GM18511 (cell line): ENCODE data around the gene ZNF366.
A peak's percentile ranks its signal among the peaks of the same experiment; 100 is the strongest.

Experiments
- ATAC-seq: cut with Tn5 transposase; IDR thresholded peaks from one replicate; pipeline ENCODE4 v1.9.1; 2021; ENCODE audit warnings: mild to moderate bottlenecking, moderate library complexity; ENCODE audit not compliant: unreplicated experiment

ZNF366 gene

DNA sequence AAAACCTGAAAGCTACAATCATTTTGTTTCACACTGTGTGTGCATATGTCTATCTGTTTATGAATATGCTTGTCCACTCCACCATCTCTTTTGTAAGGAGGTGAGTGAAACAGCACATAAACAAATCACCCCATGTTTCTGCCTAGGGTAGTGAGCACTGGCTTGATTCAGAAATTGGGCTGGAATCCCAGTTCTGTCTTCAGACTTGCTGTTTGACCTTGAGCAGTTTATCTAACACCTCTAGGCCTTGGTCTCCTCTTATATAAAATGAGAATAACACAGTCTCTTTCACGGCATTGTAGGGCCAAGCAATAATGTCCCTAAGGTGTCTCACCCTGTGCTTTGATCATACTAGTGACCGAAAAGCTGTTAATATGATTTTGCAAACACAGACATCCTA lies 61.2 kb downstream of the ZNF366 start:
- no peak for ATAC-seq

DNA sequence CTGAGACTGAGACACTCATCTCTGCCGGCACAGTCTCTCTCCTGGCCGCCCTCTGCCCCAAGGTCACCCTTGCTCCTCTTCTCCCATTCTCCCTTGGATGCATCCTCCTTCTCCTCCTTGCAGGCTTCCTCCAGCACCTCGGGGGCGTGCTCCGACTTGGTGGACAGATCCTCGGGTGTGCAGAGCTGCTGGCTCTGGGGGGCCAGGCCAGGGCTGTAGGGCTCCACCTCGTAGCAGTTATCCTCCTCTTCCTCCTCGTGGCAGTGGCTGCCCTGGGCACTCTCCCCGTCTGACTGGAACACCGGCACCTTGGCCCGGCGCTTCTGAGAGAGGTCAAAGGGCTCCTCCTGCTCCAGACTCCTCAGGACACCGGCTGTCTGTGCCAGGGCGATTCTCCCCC lies 63.3 kb downstream of the ZNF366 start:
- ATAC-seq = no peak

DNA sequence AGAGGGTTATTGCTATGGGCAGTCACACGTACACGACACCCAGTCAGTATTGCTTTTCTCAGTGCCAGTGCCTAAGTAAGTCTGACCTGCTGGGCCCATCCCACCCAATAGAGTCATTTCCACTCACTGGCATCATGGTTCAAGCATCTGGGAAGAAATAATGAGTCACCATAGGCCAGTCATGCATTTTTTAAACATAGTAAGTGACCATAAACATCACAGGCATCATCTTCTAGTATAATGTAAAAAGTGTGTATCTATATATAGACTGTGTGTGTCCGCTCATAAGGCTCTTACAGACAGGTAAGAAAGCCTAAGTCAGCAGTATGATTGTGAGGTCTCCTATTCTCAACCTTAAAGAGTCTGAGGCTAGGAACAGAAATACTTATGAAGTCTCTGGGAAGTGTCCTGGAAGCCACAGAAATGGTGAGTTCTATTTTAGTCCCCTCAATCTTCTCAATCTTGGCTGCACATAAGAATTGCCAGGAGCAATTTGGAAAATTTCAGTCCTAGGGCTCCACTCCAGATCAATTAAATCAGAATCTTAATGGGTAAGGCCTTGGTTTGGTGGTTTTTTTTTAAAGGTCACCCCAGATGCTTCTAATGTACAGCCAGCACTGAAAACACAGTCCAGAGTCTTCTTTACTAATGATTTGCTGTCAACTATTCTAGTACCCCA lies 65.2 kb downstream of the ZNF366 start:
- no peak for ATAC-seq

DNA sequence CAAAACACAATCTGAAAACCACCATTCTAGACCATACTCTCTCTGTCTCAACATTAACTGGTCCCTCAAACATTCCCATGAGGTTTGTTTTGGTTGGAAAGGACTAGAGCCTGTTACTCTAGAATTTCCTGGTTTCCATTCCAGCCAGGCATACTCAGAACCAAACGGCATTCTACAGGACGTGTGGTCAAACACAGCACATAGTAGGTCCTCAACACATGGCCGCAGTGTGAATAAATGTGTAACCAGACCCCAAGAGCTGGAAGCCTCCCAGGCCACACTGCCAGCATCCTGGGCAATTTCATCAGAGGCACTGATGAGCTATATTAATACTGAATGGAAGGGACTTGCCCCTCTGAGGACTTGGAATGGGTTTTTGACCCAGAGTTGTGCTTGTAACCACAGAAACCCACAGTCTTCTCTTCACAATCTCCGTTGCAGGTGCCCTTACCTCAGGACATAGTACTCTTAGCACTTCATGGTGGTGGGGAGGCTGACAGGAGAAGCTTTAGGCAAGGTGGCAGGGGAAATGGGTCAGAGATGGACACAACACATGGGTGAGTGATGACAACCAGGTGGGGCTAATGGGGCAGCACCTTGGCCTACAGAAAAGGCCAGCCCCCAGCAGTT lies 66.0 kb downstream of the ZNF366 start:
- ATAC-seq = no peak

DNA sequence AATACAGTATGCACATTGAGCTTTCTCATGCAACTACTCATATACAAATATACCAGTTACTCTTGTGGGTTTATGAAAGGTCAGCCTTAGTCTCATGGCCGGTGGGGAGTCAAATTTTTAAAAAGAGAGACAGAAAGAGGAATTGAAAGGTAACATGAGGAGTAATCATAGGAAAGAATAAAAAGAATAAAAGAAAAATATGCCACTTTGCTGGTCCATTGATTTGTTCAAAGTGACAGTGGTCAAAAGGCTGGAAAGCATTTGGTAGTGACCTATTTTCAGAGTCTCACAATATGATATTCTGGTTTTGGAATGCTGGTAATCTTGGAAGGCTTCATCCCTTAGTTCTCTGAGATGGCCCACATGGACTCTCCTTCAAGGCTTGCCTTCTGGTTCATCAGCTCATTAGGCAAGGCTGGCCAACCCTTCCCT lies 67.0 kb downstream of the ZNF366 start:
- ATAC-seq = peak; percentile 71

DNA sequence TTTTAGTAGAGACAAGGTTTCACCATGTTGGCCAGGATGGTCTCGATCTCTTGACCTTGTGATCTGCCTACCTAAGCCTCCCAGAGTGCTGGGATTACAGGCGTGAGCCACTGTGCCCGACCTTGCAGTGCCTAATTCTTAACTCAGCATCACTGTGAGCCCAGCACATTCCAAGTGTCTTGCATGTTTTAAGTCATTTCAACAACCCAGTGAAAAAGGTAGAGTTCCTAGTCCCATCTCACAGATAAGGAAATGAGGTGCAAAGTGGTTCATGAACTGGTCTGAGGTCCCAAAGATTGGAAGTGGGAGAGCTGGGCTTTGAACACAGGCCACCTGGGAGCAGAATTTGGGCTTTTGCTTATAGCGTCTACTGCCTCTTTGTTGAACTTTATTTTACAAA lies 68.0 kb downstream of the ZNF366 start:
- no peak for ATAC-seq

DNA sequence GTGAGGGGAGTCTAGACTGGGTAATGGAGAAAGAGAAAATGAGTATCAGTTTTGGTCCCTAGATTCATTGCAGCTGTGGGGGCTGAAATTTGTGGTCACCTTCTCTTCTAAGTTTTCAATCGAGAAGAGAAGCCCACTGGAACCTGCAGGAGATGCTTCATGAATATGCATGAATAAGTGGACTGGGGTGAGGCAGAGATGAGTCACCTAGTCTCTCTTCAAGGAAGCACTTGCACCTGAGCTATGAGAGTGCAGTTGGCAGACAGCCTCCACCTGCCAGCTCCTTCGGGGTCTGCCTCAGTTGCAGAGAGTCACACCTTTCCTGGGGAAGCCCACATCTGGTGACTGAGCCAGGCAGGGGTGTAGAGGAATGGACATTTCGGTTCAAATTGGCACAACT lies 69.1 kb downstream of the ZNF366 start:
- no peak for ATAC-seq

DNA sequence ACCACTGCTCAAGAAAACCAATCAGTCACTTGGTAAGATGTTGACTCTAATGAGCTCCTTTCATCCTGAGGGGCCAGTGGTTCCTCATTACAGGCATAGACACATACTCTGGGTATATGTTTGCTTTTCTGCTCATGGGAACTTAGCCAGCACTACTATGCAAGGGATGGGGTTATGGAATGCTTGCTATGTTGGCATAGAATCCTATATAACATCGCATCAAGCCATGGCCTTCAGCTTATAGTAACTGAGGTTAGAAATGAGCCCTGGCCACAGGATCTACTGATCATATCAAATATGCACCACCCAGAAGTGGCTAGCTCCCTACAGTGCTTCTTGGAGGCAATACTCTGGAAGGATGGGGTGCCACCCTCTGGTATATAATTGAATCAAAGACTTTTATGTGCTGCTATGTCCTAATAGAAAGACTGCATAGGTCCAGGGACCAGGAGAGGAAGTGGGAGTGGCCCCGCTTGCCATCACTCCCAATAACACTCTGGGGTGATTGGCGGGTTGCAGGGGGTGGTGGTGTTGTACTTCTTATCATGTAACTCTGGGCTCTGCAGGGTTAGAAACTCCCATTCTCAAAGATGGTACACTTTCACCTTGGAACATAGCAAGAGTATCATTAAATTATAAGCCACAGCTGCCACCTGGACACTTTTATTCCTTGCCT lies 70.3 kb downstream of the ZNF366 start:
- ATAC-seq = no peak

DNA sequence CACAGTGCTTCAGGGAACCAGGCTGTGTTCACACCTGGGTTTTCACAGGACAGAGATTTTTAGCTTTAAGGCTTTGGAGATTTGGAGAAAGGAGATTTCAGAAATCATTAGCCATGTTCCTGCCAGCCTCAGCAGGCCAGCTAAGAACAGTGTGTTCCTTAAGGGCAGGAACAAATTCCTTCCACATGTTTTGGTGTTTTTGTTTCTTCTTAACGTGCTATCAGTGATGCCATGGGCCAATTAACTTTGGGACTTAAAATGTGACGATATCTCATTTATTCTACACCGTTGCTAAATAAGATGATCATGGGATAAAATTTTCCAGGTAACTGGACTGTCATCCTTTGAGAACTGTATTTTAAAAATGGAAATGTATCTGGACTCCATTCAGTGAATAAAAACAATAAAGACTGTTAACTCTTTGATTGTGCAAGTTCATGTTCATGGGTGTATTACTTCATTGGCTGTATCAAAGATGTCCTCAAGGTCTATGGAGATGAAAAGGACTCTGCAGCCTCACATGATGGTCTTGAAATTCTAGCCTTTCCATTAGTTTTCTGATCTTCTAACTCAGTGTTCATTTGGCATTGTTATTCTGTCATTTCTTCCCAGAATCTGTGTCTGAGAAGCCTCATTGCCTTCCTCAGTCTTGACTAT lies 72.3 kb downstream of the ZNF366 start:
- no peak for ATAC-seq

DNA sequence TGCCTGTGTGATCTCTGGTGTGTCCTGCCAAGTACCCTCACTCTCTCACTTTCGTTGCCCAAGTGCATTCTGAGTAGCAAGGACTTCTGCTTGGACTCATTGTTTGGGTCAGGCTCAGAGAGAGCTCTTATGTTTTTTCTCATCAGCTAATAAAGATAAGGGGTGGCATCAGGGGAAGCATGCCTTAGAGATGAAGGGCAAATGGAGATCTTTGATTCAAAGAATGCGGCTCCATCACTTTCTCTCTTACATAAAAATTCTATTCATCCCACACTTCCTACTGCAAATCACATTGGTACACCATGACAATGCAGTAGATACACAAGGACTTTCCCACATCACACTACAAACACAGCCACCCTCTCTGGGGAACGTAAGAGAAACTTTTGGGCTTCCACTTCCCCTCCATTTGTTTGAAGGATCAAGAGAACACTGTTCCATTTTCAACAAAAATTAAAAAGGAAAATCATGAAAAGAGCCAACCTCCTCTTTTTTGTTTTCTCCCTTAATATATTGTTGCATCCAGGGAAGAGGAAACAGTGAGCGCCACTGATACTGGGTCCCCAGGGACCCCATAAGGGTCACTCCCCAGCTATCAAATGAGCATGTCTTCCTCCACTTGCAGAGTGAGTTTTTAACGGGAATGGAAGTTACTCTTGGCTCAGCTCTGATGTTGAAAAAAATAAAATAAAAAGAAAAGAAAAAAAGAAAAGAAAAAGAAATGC lies 73.0 kb downstream of the ZNF366 start:
- no peak for ATAC-seq

DNA sequence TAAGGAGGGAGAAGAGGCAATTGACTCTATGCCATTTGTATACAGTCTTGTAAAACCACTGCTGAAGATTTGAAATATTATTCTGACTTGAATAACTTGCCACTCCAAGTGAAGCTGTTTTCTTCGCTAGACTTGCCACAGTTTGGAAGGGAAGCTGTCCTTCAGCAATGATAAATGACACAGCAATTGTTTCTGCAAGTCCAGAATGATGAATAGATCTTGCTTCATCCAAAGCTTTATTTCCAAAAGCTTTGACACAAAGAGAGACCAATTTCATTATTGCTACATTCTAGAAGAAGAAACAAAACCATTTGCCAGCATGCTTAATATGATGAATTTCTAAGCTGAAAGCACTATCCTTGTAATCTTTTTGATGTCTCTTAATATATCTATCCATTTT lies 73.7 kb downstream of the ZNF366 start:
- no peak for ATAC-seq

DNA sequence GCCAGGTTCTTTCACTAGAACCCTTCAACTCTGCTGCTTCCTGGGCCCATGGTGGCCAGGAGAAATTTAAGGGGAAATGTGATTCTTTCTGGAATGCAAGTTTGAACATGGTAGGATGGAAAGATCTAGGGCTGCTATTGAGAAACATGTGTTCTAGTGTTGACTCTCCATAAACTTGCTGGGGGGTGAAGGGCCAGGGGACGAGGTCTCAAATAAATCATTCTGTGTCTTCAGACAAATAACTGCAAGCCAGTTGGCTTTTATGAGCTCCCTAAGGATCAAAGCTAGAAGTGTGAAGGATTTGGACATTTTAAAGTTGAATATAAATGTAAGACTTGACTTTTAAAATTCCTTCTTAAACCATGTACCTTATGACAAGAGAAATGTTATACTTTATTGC lies 78.5 kb downstream of the ZNF366 start:
- no peak for ATAC-seq

DNA sequence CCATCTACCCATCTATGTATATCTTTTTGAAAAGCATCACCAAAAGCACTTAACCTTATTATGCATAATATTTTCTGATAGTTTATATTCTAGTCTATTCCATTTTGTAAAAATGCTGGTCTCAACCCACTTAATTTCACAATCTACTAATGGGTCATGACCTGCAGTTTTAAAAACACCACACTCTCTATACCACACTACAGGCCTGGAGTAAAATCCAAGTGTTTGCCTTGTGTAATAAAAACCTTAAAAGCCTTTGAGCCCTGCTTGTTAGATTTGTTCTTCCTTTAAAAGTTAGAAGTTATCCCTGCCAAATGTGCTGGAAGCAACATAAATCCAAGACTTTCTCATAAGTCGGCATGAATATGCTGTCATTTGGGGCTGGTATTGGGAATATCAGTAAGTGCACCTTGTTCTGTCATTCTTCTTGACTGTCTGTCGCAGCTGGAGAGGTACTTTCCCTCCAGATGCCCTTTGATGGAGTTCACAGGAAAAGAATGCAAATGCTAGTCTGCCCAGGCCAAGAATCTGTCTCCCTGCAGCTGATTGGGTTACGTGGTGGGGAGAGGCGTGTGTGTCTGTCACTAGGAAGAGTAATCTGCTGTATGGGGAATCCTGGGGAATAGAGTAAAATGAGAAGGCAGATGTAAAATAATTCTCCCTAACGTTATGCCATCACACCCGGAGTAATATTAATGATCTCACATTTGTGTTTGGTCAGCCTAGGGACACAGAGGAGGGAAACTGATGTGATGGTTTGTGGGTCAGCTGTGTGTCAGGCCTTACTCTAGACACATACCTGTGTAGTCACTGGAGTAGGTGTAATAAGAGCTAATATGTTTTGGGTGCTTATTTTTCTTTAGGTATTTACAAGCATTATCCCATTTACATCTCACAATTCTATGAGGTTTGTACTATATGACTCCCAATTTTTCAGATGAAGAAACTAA lies 79.4 kb downstream of the ZNF366 start:
- no peak for ATAC-seq

DNA sequence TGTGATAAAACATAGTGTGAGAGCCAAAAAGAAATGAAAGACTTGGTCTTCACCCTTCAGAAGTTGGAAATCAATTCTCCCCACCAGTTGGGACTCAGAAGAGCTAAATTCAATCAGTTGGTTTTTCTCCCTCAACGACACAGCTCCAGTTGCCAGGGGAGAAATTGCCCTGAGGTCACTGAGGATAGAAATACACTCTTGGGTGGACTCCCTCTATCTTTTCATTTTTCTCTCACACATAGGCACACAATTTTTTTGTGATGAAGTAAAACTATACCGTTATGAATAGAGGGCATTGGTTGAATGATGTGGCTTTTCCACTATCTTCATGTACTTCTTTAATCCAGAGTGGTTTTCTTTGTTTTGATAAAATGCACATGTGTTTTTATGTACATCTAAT lies 80.2 kb downstream of the ZNF366 start:
- no peak for ATAC-seq

DNA sequence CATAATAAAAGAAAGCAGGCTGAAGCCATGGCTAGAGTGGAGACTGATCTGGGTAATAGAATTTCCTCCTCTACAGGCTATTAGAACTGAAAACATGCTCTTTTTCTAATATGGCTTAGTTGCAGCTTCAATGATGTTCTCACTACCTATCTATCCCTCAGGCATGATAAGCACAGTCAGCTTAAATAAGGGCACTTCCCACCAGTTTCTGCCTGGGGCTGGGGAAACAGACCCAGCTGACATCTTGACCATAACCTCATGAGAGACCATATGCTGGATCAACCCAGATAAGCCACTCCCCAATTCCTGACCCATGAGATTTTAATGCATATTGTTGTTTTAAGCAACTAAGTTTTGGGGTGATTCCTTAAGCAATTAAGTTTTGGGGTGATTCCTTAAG lies 81.2 kb downstream of the ZNF366 start:
- no peak for ATAC-seq

DNA sequence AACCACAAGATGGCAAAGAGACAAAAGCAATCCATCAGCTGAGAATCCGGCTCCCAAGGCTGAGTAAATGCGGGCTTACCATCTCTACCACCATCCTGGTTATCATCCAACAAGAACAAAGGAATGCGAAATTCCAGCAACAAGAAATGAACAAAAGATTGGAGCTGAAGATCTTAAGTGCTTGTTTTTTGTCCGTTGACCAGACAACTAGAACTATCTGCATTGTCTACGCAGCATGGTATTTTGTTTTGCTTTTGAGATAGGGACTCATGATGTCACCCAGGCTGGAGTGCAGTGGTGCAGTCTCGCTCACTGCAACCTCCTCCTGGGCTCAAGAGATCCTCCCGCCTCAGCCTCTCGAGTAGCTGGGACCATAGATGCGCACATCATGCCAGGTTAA lies 88.9 kb downstream of the ZNF366 start:
- ATAC-seq = no peak

DNA sequence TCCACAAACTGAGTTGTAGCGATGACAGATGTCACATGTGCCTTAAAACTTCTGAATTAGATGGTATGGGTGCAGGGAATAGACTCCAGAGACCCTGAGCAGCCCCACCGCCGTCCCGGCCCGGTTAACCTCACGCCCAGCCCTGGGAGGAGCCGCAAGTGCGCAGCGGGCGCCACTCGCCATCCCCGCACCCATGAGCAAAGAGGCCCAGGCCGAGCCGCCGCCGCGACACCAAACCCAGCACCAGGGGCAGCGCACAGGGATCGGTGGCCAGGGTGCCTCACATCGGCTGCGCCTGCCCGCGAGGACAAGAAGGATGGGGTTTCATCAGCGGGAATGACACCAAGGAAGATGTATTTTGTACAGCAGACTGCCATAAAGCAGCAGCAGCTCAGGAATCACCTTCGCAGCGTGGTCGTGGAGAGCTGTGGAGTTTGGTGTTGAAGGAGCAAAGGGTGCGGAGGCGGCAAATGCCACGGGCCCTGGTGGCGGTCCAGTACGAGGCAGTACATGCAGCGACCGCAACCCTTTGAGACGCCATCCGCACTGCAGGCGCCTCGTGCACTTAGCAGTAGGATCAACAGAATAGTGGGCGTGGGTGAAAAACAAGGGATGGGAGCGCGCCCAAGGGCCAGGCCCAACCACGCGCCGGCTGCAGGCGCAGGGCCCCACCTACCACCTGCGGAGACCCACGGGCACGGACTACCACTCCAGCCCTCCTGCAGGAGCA lies 89.7 kb downstream of the ZNF366 start:
- no peak for ATAC-seq

DNA sequence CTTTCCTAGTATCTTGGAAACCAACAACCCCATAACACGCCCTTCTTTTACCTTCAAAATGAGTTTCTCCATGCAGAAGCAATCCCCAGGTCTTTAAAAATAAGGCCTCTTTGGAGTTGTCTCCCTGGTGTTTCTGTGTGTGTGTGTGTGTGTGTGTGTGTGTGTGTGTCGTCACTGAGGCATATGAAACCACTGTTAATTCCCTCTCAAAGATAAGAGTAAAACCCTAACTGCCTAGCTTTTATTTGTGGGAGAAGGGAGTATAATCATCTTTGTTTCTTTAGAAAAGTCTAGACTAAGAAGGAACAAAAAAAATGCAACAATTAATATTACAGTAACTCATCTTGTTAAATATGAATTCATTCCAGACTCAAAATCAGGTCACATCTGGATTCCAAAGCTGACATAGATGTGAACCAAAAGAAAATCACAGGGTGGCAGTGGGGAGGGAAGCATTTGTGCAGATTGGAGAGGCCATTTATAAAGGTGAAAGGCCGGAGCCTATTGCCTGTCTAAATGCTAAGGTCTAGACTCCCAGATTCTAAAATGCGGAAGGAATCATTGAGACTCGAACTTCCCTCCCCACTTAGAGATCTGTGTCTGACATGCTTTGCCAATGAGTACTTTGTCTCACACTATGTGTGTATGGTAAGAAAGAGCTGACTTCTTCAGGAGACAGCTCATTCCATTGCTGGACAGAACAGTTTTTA lies 91.4 kb downstream of the ZNF366 start:
- no peak for ATAC-seq
